NCI-H2227 (cell line): ENCODE results near the gene ARAP2.

Source experiments
- DNase-seq: peaks from one replicate; lab custom pipeline; 2025; ENCODE audit not compliant: unreplicated experiment; lab: John Stamatoyannopoulos, UW

ARAP2 gene

GRCh38 chr4:36220776-36221175 lies 23.5 kb downstream of the ARAP2 start:
- DNase-seq, result no peak

GRCh38 chr4:36218121-36218520 lies 26.2 kb downstream of the ARAP2 start:
- DNase-seq, result no peak

GRCh38 chr4:36215627-36216026 lies 28.7 kb downstream of the ARAP2 start:
- no peak for DNase-seq

GRCh38 chr4:36214735-36215485 lies 29.4 kb downstream of the ARAP2 start:
- DNase-seq, result no peak

- DNase-seq, result no peak
Observed at GRCh38 chr4:36213977-36214376, 30.3 kb downstream of the ARAP2 start.

GRCh38 chr4:36211084-36211483 lies 33.2 kb downstream of the ARAP2 start:
- DNase-seq, result no peak

- no peak for DNase-seq
Observed at GRCh38 chr4:36209941-36210649, 34.2 kb downstream of the ARAP2 start.

GRCh38 chr4:36208893-36209473 lies 35.3 kb downstream of the ARAP2 start:
- DNase-seq, result no peak

- DNase-seq, result no peak
Observed at GRCh38 chr4:36207831-36208520, 36.3 kb downstream of the ARAP2 start.

- DNase-seq, result no peak
Observed at GRCh38 chr4:36207367-36207766, 36.9 kb downstream of the ARAP2 start.

- no peak for DNase-seq
Observed at GRCh38 chr4:36206603-36207311, 37.6 kb downstream of the ARAP2 start.

GRCh38 chr4:36206012-36206411 lies 38.3 kb downstream of the ARAP2 start:
- no peak for DNase-seq

- DNase-seq, result no peak
Observed at GRCh38 chr4:36198861-36199260, 45.5 kb downstream of the ARAP2 start.

GRCh38 chr4:36198068-36198808 lies 46.1 kb downstream of the ARAP2 start:
- DNase-seq, result no peak

- no peak for DNase-seq
Observed at GRCh38 chr4:36197501-36197900, 46.8 kb downstream of the ARAP2 start.

- no peak for DNase-seq
Observed at GRCh38 chr4:36196145-36196913, 48.0 kb downstream of the ARAP2 start.

GRCh38 chr4:36192922-36193321 lies 51.4 kb downstream of the ARAP2 start:
- no peak for DNase-seq

- no peak for DNase-seq
Observed at GRCh38 chr4:36189511-36190226, 54.6 kb downstream of the ARAP2 start.
